GM18873 (cell line): ENCODE results near the gene RPP25L.
"Not testable (repeated sequence)": the region's sequence is repeated elsewhere in the genome, so short reads cannot be mapped to it uniquely, and the experiment has no call there.

Source experiments
- ATAC-seq: cut with Tn5 transposase; IDR thresholded peaks from one replicate; pipeline ENCODE4 v1.9.1; 2021; ENCODE audit warnings: mild to moderate bottlenecking, moderate library complexity, moderate number of reproducible peaks; ENCODE audit not compliant: unreplicated experiment, low FRiP score

RPP25L gene, protein sequence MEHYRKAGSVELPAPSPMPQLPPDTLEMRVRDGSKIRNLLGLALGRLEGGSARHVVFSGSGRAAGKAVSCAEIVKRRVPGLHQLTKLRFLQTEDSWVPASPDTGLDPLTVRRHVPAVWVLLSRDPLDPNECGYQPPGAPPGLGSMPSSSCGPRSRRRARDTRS

DNA sequence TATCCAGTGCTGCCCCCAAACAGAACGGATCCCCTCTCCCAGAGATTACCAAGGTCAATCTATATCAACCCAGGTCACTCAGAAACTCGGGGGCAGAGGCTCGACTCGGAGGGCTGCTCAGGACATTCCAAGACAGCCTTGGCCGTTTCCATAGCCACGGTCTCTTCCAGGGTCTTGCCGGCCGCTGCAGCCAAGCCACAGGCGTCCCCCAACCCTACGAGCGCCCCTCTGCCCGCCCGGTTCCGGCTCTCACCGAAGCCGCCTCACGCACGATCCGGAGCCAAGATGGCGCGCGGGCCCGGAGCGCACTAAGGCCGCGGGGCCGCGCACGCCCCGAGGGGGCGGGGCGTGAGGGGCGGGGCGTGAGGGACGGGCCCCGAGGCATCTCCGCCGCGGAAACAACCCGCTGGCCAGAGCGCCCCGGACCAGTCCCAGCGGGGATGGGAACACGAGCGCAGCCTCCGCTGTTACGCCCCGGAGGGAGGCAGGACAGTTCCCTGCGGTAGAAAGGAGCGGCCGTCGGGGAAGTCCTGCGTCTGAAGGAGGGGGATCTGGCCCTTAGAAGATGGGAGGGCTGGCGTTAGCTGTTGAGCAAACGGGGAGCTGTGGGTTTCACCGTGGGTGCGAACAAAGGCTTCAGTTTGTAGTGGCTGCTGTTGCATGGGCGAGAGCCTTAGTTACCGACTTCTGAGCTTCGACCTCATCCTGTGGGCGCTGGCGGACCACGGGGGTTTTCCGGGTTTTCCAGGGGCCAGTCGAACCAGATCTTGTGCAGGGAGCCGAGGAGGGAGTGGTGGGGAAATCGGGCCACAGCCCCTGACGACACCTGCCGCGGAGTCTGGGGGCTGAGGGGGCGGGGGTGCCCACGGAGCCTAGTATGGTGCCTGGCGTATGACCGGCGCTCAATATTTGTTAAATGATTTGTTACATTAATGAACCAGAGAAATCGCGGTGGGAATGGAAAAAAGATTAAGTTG lies at the start of gene RPP25L:
TSS of gene RPP25L (minus strand) at position 287 of the 977 bp plus-strand sequence. CDS start 801 bp downstream, outside the sequence.
- ATAC-seq, result peak; percentile 49

GRCh38 chr9:34659592-34660253 lies 47.8 kb upstream of the RPP25L start:
- no peak for ATAC-seq

- no peak for ATAC-seq
Measured at GRCh38 chr9:34658461-34658860, 46.6 kb upstream of the RPP25L start.

- no peak for ATAC-seq
Measured at GRCh38 chr9:34656992-34657391, 45.1 kb upstream of the RPP25L start.

DNA sequence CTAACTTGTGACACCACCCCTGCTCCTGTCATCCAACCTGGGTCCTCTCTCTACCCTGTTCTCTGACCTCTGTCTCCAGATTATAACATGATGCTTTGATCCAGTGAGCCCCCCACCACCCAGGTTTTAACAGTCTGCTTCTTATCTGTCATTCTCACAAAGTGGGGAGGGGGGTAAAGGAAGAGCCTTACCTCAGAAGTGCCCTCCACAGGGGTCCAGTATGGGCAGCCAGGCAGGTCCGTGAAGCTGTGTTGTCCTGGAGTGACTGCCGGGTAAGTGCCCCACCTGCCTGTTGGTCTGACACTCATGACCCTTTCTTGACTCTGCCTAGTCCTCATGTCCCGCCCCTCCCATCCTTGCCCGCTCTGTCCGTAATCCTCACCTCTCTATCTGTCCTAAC lies 43.5 kb upstream of the RPP25L start:
- no peak for ATAC-seq

- no peak for ATAC-seq
Measured at GRCh38 chr9:34654323-34655051, 42.6 kb upstream of the RPP25L start.

GRCh38 chr9:34653151-34654072 lies 41.5 kb upstream of the RPP25L start:
- ATAC-seq, result no peak

DNA sequence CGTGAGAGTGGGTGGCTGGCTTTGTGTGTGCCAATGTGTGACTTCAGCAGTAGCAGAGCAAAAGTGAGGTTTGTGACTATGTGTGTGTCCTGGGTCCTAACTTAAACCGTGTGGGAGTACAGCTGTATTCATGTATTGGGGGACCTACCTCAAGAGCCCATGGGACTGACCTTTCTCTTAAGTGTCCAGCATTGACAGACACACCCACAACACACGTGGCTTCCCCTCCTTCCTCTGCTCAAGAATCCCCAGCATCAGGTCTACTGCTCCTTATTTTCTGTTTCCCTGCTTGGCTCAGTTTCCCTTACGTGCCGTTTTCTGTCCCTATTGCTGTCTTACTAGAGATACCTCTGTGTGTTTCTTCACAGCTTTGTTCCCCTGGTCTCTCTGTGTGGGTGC lies 40.7 kb upstream of the RPP25L start:
- ATAC-seq, result no peak

DNA sequence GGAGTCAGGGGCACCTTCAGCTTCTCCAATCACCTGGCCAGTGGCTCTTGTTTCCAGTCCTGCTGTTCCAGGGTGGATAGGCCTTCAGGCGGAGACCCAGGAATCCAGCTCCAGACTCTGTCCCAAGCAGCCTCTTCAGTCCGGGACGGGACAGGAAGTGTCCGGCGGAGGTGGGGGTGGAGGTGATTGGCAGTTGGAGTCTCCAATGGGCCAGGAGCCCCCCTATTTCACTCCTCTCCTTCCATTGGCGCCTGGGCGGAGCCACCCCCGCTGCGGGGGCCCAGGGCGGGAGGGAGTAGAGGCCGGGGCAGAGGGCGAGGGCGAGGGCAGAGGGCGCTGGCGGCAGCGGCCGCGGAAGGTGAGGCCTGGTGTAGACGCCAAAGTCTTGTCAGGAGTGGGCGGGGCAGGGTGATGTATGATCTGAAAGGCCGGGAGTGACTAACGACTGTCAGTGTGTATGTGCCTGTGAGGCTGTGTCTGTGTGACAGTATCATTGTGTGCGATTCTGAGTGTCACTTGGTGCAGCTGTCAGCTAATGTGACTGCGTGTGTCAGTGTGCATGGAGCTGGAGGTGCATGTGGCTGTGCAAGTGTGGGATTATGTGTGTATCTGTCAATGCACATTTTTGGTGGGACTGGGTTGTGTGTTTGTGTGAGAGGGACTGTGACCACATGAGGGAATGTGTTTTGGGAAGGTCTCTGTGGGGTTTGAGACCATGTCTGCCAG lies 40.1 kb upstream of the RPP25L start, which contains the start of gene IL11RA:
TSS of gene IL11RA (plus strand) at position 310 of the 726 bp plus-strand sequence. CDS start 3,033 bp downstream, outside the sequence.
- ATAC-seq, result no peak

DNA sequence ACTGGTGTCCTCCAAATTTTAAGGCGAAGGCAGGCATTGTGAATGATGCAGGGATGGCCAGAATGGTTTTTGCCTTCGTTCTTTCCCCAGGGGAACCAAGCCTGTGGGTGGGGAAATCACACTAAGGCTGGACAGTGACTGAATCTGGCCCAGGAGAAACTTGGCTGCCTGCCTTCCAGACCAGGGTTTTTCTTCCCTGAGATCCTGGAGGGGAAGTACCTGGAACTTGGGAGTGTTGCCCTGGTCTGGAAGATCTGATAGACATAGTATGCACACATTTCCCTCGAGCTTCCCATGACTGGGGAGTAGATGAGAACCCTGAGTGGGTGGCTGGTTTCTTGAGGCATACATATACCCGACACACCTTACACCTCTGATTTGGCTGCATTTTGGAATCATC lies 39.4 kb upstream of the RPP25L start:
- no peak for ATAC-seq

DNA sequence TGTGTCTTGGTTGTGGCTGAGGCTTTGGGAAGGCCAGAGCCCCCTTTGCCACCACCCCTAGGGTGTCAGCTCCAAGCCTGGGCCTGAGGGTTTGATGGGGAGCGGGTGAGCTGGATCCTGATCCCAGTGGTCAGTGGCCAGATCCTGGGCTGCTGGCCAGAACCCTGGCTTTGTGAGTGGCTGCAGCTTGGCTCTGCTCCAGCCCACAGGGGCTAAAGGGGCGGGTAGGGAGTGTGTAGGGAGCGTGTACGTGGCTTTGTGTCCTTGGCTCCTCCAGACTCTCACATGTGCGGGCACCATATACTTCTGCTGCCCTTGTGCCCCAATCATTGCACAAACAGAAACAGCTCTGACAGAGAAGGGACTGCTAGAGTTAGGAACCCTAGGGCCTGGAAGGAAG lies 38.9 kb upstream of the RPP25L start:
- no peak for ATAC-seq

DNA sequence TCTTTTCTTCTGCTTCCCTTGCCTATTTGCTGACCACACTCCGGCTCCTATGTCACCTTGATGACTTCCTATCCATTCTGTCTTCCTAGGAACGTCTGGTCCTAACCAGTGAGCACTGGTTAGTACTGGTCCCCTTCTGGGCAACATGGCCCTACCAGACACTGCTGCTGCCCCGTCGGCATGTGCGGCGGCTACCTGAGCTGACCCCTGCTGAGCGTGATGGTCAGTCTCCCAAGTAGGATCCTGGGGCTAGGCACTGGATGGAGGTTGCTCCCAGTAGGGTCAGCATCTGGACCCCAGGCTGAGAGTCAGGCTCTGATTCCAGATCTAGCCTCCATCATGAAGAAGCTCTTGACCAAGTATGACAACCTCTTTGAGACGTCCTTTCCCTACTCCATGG lies 36.8 kb upstream of the RPP25L start:
- no peak for ATAC-seq

DNA sequence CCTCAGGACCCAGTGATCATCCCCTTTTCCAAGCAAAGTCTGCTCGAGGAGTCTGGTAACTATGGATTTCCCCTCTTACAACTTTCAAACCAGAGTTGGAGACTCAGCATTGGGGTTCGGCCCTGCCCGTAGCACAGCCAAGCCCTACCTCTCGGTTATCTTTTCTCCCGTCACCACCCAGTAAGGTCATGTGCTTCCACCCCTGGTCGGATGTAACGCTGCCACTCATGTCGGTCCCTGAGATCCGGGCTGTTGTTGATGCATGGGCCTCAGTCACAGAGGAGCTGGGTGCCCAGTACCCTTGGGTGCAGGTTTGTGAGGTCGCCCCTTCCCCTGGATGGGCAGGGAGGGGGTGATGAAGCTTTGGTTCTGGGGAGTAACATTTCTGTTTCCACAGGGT lies 35.8 kb upstream of the RPP25L start:
- no peak for ATAC-seq

GRCh38 chr9:34647084-34647403 lies 35.1 kb upstream of the RPP25L start:
- no peak for ATAC-seq

DNA sequence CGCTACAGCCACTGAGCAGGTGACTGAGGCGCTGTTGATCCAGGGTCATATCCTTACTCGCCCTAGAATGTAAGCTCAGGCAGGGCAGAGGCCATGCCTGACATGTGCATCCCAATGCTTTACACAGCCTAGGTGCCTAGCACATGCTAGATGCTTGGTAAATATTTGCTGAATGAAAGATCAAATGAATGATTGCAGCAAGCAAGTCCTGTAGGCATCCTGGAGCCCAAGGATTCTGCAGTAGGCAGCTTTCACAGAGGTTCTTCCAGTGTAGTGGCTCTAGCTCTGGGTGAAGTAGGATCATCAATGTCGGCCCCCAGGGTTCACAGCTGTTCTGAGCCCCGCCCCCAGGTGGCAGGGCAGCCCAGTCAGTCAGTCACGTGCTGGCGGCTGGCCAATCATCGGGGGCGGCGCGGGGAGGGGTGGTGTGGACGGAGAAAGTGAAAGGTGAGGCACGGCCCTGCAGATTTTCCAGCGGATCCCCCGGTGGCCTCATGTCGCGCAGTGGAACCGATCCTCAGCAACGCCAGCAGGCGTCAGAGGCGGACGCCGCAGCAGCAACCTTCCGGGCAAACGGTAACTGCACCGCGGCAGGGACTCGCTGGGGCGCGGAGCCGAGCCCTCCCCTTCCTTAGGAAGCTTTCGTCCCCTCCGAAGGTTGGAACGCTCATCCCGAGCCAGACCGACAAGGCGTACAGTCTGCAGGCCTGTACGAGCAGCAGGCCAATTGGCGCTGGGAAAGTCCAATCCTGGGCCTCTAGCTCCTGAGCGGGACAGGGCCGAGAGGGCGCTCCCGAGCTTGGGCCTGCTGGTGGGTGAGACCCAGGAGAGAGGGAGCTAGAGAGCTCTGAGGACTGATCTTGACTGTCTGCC lies 34.5 kb upstream of the RPP25L start, which contains the start of gene GALT:
TSS of gene GALT (plus strand) at position 465 of the 873 bp plus-strand sequence. CDS start at position 495, 30 bp downstream.
- ATAC-seq, result peak; percentile 80

DNA sequence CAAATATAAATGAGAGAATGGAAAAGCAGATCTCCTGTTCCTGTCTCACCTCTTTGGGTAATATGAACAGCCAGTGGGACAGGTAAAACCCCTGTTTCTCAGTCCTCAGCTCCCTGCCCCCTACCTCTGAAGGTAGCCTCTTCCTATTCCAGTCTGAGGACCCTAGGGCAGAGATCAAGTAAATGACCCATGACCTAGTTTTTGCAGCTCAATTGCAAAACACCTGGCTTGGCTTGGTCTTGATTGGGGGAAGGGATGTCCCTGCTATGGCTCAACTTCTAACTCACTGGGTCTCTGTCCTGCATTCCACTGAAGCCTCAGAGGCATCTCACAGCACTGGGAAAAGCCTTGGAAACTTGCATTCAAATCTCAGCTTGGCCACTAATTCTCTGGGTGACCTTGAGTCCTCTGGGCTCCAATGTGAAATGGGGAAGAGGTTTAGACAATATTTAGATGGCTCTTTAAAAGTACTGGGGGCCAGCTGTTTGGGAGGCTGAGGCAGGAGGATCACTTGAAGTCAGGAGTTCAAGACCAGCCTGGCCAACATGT lies 32.9 kb upstream of the RPP25L start:
- ATAC-seq, result no peak

DNA sequence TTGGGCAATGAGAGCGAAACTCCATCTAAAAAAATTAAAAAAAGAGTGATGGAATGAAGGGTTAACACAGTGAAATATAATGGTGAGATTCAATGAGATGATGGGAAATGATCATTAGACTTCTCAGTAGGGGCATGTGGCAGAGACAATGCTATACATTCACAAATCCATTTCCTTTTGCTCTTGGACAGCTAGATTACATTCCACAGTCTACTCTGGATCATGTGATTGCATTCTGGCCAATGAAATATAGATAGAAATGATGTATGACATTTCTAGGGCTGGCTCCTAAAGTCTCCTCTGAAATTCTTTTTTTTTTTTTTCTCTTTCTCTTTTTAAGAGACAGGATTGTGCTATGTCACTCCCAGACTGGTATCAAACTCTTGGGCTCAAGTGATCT lies 30.8 kb upstream of the RPP25L start:
- no peak for ATAC-seq

DNA sequence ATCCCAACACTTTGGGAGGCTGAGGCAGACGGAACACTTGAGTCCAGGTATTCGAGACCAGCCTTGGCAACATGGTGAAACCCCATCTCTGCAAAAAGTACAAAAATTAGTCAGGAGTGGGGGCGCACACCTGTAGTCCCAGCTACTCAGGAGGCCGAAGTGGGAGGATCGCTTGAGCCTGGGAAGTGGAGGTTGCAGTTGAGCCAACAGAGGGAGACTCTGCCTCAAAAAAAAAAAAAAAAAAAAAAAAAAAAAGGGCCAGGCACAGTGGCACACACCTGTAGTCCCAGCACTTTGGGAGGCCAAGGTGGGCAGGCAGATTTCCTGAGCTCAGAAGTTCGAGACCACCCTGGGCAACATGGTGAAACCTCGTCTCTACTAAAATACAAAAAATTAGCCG lies 27.4 kb upstream of the RPP25L start:
- not testable (repeated sequence) for ATAC-seq
